Stomach (tissue), 9 donors: Measurements from ENCODE around the gene ANKRD6. TPM values are rescaled to one million over a fixed set of nuclear protein-coding genes. Genes with fewer than 3 reads are reported as not detected.

Experiments used
- DNase-seq, 2 donors: peaks; one replicate each; pipeline versions ENCODE4 v3.0.0 to v3.0.0-alpha.2; 2013 to 2019
- H3K27ac ChIP-seq, 5 donors: fragments of 200-600 bp in 4 of 5; sonication (generic) in 4 of 5; one replicate each; pipeline ENCODE4 v1.5.1; 2013 to 2019; ENCODE audit warnings: mild to moderate bottlenecking in 1 of 5, moderate library complexity in 1 of 5
- H3K27me3 ChIP-seq, 3 donors: fragments of 200-600 bp; sonication (generic); one replicate each; pipeline ENCODE4 v1.5.1; 2017 to 2019; ENCODE audit warnings: mixed run types in 1 of 3
- H3K36me3 ChIP-seq, 4 donors: fragments of 200-600 bp; sonication (generic); 1 replicate in 3 of 4; 2 replicates in 1 of 4; pipeline ENCODE4 v1.5.1; 2016 to 2019
- H3K4me1 ChIP-seq, 4 donors: fragments of 200-600 bp; sonication (generic); one replicate each; pipeline ENCODE4 v1.5.1; 2016 to 2019
- H3K4me3 ChIP-seq, 4 donors: fragments of 200-600 bp; sonication (generic) in 3 of 4; one replicate each; pipeline ENCODE4 v1.5.1; 2016 to 2019; ENCODE audit warnings: mild to moderate bottlenecking in 1 of 4
- H3K9me3 ChIP-seq, 4 donors: fragments of 200-600 bp; sonication (generic); one replicate each; pipeline ENCODE4 v1.5.1; 2016 to 2019
- CTCF ChIP-seq, 7 experiments: fragments of 450-650 bp in 4 of 7; fragments of 200-600 bp in 3 of 7; sonication (generic) in 3 of 7; IDR thresholded peaks; one replicate each; pipeline ENCODE4 v1.5.1; 2016 to 2019; ENCODE audit warnings: antibody characterized with exemption in 7 of 7, control low read depth in 2 of 7, mild to moderate bottlenecking in 1 of 7
- EP300 ChIP-seq: sonication (generic); formaldehyde crosslinking; IDR thresholded peaks from one replicate; pipeline ENCODE4 v1.6.1; 2017; ENCODE audit warnings: antibody characterized with exemption
- POLR2A ChIP-seq, 4 donors: fragments of 450-650 bp; IDR thresholded peaks; one replicate each; pipeline ENCODE4 v1.6.1; 2016; ENCODE audit warnings: antibody characterized with exemption in 4 of 4, control low read depth in 2 of 4, mild to moderate bottlenecking in 1 of 4, moderate library complexity in 1 of 4
- POLR2AphosphoS5 ChIP-seq, 3 donors: sonication (generic); formaldehyde crosslinking; IDR thresholded peaks; one replicate each; pipeline ENCODE4 v1.6.1; 2016; ENCODE audit warnings: antibody characterized with exemption in 3 of 3
- WGBS, 5 donors: extraction: QIAGEN DNeasy Blood & Tissue Kit in 3 of 5; methylation state at CpG; one replicate each; pipeline versions ENCODE4 v1.1.5 to v1.1.7; 2013 to 2018; 5-methylcytosine and 5-hydroxymethylcytosine counted together
- intact Hi-C: fragments of 100-400 bp; cut with DNase I; formaldehyde crosslinking; loops from one replicate; pipeline ENCODE4 v1.15.1; 2023; ENCODE audit warnings: low total_unique reads
- polyA plus RNA-seq, 3 donors: library from polyadenylated mRNA; stranded (reverse); fragments of 200-250 nt; gene quantifications; one replicate each; pipeline ENCODE4 v1.2.3, GENCODE V29; 2013
- total RNA-seq, 5 donors: library from RNA; depleted of rRNA; stranded (reverse); fragments of >200 nt; gene quantifications; one replicate each; pipeline versions ENCODE4 v1.1.0 to v1.2.3, GENCODE V29; 2014 to 2016
- donor health status: healthy with polysubstance abuse.
- donor health status: Bipolar disorder and iron deficiency.
- donor health status: healthy.

Gene ANKRD6
- total and polyA plus RNA-seq, 8 donors, result 2.1 to 145 (median 6.1) TPM

GRCh38 chr6:89542081-89542857 lies 109.3 kb downstream of the ANKRD6 start:
- no peak for DNase-seq

GRCh38 chr6:89542866-89543265 lies 109.9 kb downstream of the ANKRD6 start:
- 31 to 67% (median 45%) methylated on average over 3 of the region's 3 CpGs for WGBS, 5 donors
- Histone ChIP-seq H3K27ac (no peak overlapping the region), H3K4me1 (no peaks in the 10 kb centered on the region), H3K27me3 (no peaks in the 10 kb centered on the region), H3K4me3 (no peak overlapping the region), H3K36me3 (no peaks in the 10 kb centered on the region), H3K9me3 (no peaks in the 10 kb centered on the region)
- no peak for DNase-seq
- TF ChIP-seq POLR2AphosphoS5 (IDR thresholded peaks at IDR 0.05), result no peak
- no peak for TF ChIP-seq EP300
- no peak for TF ChIP-seq CTCF (IDR thresholded peaks at IDR 0.05)
- TF ChIP-seq POLR2A (IDR thresholded peaks at IDR 0.05), result no peak
- intact Hi-C loops, result no loop called here

More at GRCh38 chr6:89542081-89542857, 109.3 kb downstream of the ANKRD6 start:
- Histone ChIP-seq H3K4me1 (no peaks in the 10 kb centered on the region), H3K27ac (no peak overlapping the region), H3K4me3 (no peak overlapping the region), H3K9me3 (no peaks in the 10 kb centered on the region), H3K27me3 (no peaks in the 10 kb centered on the region), H3K36me3 (no peaks in the 10 kb centered on the region)
- TF ChIP-seq CTCF (IDR thresholded peaks at IDR 0.05) (no peak), POLR2A (IDR thresholded peaks at IDR 0.05) (no peak), EP300 (no peak), POLR2AphosphoS5 (IDR thresholded peaks at IDR 0.05) (no peak)
- WGBS, 5 donors, result 65 to 82% (median 76%) methylated on average over 12 of the region's 12 CpGs
- intact Hi-C loops, result no loop called here

- Histone ChIP-seq H3K36me3 (no peaks in the 10 kb centered on the region), H3K4me3 (no peak overlapping the region), H3K4me1 (no peaks in the 10 kb centered on the region), H3K9me3 (no peaks in the 10 kb centered on the region), H3K27ac (no peak overlapping the region), H3K27me3 (no peaks in the 10 kb centered on the region)
- WGBS, 5 donors, result 81 to 84% (median 83%) methylated on average over 5 of the region's 5 CpGs
- intact Hi-C loops, result no loop called here
- TF ChIP-seq EP300 (no peak), POLR2AphosphoS5 (IDR thresholded peaks at IDR 0.05) (no peak), CTCF (IDR thresholded peaks at IDR 0.05) (no peak), POLR2A (IDR thresholded peaks at IDR 0.05) (no peak)
- DNase-seq, result no peak
These were observed 114.3 kb downstream of the ANKRD6 start for GRCh38 chr6:89547281-89547680.

- intact Hi-C loops, result no loop called here
These were observed 120.5 kb downstream of the ANKRD6 start for GRCh38 chr6:89553431-89553830.

More at GRCh38 chr6:89553431-89553830, 120.5 kb downstream of the ANKRD6 start:
- DNase-seq, result no peak
- Histone ChIP-seq H3K27ac (no peak overlapping the region), H3K27me3 (no peaks in the 10 kb centered on the region), H3K9me3 (peaks cover 0 to 9% (median 3%) of the 10 kb centered on the region in 4 donors), H3K36me3 (no peaks in the 10 kb centered on the region), H3K4me3 (no peak overlapping the region), H3K4me1 (no peaks in the 10 kb centered on the region)
- no peak for TF ChIP-seq POLR2A (IDR thresholded peaks at IDR 0.05)
- no peak for TF ChIP-seq CTCF (IDR thresholded peaks at IDR 0.05)
- TF ChIP-seq EP300, result no peak
- no peak for TF ChIP-seq POLR2AphosphoS5 (IDR thresholded peaks at IDR 0.05)
- WGBS, 5 donors, result 72 to 87% (median 80%) methylated on average over 5 of the region's 5 CpGs
